GM19468 (cell line): ENCODE data around the gene AP2M1.
"Not testable (repeated sequence)": the region's sequence is repeated elsewhere in the genome, so short reads cannot be mapped to it uniquely, and the experiment has no call there.

Experiments used
- ATAC-seq: cut with Tn5 transposase; IDR thresholded peaks from one replicate; pipeline ENCODE4 v1.9.1; 2021; ENCODE audit warnings: mild to moderate bottlenecking, moderate library complexity, moderate number of reproducible peaks; ENCODE audit not compliant: unreplicated experiment; ENCODE audit errors: extremely low read depth

The AP2M1 gene

DNA sequence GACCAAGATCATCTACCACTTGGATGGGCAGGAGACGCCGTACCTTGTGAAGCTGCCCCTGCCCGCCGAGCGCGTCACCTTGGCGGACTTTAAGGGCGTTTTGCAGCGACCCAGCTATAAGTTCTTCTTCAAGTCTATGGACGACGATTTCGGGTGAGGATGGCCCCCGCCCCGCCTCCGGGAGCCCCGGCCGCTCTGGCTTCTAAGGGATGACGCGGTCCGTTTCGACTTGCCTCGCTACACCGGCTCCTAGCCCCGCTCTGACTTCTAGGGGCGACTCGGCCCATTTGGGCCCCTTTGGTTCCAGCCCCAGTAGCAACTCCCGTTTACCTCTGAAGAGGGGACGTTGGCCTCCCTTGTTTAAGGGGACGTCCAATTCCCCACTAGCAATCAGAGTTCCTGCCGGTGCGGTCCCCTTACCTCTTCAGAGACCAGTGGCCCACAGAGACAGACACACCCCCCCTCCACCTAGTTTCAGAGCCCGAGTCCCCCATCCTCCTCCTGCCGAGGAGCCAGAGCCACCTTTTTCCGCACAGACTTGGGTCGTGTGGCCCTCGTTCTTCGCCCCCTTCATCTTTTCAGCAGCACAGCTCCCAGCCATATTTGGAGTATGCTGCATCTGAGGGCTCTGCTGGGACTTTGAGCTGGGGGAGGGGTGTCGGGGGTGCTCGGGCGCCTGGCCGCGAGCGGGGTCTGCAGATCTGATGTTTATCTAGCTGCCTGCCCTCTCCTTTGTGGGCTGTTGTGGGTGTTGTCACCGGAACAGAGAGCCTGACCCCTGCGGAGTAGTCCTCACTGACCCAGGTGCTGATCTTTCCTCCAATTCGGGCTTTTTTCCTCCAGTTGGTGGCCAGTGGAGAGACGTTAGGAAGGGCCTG, 18.8 kb upstream of the AP2M1 start:
- ATAC-seq: no peak

- no peak for ATAC-seq
Measured at GRCh38 chr3:184156522-184156955, 18.1 kb upstream of the AP2M1 start.

DNA sequence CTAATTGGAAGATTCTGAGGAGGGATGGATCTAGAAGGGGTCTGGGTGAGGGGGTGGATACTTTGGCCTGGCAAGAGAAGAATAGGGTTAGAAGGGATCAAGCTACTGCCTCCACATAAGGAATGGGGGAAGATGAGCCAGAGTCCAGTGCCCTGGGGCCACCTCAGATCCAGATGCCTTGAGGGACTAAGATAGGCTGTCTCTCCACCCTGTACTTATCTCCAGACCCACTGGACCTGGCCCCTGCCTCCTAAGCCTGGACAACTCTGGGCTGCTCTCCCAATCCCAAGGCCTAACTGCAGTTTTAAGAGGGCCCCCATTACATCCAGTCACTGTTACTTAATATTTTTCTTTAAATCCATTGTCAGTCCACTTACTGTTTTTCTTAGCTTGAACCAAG, 17.4 kb upstream of the AP2M1 start:
- no peak for ATAC-seq

- ATAC-seq: no peak
Measured at GRCh38 chr3:184158404-184158803, 16.3 kb upstream of the AP2M1 start.

- ATAC-seq: no peak
Measured at GRCh38 chr3:184160456-184160855, 14.2 kb upstream of the AP2M1 start.

- not testable (repeated sequence) for ATAC-seq
Measured at GRCh38 chr3:184162571-184163070, 12.0 kb upstream of the AP2M1 start.

DNA sequence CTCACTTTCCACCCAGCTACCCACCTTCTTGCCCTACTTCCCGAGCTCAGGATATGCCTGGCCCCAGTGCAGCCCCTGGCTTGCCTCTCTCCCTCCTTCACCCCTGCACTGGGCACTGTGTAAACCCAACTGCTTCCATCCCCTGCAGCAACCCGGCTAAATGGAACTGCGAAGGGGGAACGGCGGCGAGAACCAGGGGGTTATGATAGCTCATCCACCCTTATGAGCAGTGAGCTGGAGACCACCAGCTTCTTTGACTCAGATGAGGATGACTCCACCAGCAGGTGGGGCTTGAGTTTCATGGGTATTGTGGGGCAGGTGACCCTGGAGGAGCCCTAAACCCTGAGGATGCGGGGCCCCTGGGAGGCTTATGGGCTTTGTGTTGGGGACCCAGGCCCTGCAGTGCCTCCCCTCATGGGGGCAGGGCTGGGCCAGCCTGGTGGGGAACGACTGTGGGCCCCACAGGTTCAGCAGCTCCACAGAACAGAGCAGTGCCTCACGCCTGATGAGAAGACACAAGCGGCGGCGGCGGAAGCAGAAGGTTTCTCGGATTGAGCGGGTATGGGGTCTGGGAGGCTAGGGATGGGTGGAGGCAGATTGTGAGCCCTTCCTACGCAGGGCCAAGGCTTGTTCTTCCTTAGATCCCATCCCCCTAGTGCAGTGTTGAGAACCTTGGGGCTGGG, 9.9 kb upstream of the AP2M1 start:
- no peak for ATAC-seq

DNA sequence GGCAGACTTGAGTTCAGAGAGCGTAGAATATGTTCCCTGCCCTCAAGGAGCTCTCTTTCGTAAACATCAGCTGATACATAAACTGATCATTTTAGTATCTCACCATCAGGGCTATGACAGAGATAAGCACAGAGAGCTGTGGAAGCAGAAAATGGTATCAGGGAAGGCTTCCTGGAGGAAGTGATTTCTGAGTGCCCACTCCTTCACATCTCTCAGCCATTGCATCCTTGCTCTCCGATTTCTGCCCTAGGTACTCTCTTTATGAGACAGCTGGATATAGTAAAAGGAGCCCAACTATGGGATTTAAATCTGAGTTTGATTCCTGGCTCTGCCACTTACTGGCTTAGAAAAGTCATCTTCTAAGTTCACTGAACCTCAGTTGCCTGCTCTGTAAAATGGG, 9.1 kb upstream of the AP2M1 start:
- no peak for ATAC-seq

DNA sequence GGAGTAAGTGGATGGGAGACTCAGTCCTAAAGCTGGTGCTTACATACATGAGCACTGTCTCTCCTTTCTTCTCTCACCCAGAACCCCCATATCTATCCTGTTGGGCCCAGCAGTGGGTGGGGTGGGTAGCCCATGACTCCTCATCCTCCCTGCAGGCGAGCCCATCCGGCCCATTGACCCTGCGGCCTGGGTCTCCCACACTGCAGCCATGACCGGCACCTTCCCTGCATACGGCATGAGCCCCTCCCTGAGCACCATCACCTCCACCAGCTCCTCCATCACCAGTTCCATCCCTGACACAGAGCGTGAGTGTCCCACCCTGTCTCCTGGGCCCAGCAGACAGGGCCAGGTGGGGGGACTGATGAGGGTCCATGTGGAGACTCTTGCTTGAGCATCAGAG, 8.0 kb upstream of the AP2M1 start:
- no peak for ATAC-seq

- ATAC-seq: no peak
Measured at GRCh38 chr3:184167786-184168185, 6.9 kb upstream of the AP2M1 start.

DNA sequence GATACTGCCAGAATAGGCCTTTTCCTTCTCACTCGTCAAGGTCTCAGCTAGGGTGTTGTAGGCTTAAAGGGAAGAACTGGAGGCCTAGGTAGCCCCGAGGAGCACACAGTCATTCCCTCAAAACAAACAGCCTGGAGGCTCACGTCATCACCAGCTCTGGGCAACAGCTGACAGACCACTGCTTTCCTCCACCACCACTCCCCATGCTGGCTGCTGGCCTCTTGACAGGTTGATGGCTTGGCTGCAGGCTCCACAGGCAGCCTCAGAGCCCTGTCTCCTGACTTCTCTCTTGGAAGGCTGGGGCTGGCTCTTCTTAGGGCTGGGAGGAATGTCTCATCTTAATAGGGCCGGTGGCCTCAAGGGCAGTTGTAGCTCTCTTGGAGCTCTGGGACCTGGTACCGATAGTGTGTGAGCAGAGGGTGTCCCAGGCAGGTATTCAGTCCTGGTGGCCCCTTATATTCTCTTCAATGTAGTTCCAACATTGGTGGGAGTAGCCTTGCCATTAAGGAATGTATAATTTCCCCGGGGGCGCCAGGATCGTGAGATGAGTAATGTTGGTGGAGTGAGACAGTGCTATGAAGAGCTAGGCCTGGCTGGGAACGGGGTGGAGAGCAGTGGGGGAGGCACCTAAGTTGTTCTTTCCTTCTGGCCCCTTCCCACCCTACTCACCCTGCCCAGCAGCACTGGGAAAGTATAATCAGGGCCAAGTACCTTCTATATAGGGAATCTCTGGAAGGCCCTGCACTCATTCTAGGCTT, 6.1 kb upstream of the AP2M1 start:
- ATAC-seq: no peak

DNA sequence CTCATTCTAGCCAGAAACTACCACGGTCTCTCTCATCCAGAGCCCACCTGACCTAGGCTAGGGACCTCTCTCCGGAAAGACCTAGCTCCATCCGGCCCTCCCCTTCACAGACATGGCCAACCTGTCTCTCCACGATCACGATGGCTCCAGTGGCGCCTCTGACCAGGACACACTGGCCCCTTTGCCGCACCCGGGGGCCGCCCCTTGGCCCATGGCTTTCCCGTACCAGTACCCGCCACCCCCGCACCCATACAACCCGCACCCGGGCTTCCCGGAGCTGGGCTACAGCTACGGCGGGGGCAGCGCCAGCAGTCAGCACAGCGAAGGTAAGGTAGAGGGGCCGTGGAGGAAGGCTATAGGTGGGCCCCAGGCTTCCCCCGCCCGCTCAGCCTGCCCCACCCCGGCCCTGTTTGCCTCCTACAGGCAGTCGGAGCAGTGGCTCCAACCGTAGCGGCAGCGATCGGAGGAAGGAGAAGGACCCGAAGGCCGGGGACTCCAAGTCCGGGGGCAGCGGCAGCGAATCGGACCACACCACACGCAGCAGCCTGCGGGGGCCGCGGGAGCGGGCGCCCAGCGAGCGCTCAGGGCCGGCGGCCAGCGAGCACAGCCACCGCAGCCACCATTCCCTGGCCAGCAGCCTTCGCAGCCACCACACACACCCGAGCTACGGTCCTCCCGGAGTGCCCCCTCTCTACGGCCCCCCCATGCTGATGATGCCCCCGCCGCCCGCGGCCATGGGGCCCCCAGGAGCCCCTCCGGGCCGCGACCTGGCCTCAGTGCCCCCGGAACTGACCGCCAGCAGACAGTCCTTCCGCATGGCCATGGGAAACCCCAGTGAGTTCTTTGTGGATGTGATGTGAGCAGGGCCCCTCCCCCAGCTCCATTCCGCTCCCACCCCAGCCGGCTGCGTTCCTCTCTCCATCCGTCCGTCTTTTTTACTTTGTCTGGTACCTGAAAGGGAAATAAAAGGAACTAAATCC, 4.5 kb upstream of the AP2M1 start:
- ATAC-seq: no peak

- no peak for ATAC-seq
Measured at GRCh38 chr3:184171562-184171961, 3.1 kb upstream of the AP2M1 start.

DNA sequence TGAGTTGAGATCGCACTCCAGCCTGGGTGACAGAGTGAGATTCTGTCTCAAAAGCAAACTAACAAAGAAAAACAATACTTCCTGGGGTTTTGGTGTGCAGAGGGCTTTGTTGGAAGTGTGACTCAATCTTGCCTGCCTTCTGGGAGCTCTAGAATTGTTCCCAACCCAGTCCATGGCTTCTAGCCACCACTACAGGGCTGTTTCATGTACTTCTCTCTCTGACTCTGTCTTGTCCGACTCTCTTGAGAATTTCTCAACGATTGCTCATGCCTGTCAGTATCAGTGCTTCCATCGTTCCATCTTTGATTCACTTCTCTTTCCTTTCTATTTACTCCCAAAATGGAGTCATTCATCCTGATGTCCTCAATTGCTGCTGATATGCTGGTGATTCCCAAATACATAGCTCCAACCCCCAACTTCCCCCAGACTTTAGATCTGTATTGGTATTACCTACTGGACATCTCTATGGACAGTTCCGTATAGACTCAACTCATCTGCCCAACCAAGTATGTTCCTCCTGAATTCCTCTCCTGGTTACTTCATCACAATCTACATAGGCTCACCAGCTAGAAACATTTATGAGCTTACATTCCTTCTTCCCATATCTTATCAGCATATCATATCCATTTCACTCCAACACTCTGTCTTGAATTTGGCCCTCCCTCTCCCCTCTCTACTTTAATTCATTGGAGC, 1.8 kb upstream of the AP2M1 start:
- no peak for ATAC-seq

DNA sequence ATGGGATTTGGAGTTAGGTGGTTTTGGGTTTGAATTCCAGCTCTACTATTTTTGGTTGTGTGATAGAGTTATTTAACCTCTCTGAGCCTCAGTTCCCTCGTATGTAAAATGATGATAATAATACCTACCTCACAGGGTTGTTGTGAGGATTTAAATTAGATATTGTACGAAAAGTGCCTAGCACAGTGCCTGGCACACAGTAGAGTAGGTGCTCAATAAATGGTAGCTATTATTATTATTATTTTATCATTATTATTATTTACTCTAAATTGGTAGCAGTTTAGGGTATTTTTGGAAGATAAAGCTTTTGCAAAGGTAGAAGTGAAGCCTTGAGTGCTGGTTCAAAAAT, 1.3 kb upstream of the AP2M1 start:
- ATAC-seq: no peak

- no peak for ATAC-seq
Measured at GRCh38 chr3:184174284-184174645, 390 bp upstream of the AP2M1 start.

GRCh38 chr3:184175506-184175905, 851 bp downstream of the AP2M1 start:
- no peak for ATAC-seq

- ATAC-seq: no peak
Measured at GRCh38 chr3:184175981-184176376, 1.3 kb downstream of the AP2M1 start.
